UCSD-AML1 (cell line): Measurements from ENCODE around the gene BSN.

ENCODE experiments used
- DNase-seq: peaks from one replicate; lab custom pipeline; 2025; ENCODE audit not compliant: unreplicated experiment; lab: John Stamatoyannopoulos, UW

BSN gene

DNA sequence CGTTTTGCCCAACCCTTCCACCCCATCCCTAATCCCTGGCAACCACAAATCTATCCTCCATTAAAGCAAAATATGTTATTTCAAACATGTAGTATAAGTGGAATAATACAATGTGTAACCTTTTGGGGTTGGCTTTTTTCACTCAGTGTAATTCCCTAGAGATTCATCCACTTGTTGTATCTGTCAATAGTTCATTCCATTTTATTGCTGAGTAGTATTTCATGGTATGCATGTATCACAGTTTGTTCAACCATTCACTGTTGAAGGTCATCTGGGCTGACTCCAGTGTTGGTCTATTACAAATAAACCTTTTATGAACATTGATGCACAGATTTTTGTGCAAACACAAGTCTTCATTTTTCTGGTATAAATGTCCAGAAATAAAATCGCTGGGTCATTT is 38.8 kb downstream of the BSN start:
- DNase-seq, result no peak

GRCh38 chr3:49600781-49601180 is 46.5 kb downstream of the BSN start:
- DNase-seq, result no peak

DNA sequence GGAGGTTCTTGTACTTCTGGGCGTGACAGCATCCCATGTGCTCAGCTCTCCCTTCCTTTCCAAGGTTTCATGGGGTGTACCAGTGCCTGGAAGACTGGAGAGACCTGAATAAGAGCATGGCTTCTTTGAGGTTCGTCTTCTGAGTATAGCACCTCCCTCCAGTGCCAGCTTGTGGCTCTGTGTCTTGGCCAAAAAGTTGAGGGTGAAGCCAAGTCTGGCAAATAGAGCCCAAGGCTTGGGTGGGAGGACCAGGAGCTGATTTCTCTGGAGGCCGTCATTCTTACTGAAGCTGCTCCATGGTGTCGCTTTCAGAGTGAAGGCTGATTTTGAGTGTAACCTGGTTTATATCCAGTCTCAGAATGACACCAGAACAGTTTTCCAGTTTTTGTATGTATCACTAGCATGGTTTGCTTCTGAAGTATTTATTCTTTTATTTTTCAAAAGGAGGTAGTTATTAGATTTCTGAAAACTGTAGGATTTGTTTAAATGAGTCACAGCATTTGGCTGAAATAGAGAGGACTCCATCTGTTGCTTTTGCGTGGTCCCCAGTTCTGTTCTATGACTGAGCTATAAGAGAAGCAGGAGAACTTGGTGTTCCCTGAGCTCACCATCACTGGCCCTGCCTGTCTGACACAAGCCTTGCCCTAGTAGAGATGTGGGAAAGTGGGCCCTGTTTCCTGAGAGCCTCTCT is 47.2 kb downstream of the BSN start:
- DNase-seq, result no peak

DNA sequence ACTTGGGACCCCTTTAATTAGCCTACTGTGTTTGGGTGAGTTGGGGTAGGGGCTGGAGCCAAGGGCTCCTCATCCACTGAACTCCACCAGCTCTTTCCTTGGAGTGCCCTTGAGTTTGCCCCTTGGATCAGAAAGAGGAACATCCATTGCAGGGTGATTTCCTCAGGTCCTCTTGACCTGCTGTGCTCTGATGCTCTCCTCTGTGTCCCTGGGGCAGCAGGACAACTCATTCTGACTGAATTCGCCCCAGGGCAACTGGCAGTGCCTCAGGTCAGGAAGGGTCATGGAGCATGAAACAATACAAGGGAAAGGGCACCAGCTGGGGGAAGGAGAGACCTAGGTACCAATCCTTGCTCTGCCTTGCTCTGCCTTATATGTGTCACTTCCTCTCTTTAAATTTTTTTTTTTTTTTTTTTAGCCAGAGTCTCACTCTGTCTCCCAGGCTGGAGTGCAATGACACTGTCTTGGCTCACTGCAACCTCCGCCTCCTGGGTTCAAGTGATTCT is 47.8 kb downstream of the BSN start:
- DNase-seq, result no peak

DNA sequence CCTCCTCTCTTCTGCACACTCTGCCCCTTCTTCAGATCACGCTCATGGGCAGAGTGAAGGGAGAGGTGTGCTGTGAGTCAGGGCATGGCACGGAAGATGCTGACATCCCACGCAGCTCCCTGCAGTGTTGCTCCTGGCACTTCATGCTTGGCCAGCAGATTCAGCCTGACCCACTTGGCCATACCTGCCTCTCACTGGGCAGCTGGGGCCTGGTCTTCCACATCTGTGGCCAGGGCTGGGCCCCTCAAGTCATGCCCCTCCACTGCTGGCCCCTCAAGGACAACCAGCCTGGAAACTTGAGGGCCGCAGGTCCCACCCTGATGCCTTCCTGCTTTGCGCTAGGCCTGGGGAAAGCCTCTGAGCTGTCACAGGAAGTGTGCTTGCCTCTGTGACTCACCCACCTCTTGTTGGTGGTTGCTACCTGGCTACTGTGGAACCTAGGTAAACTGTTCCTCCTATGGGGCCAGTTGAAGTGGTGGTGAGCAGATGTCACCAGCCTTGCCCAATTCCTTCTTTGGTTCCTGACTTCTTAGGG is 48.7 kb downstream of the BSN start:
- no peak for DNase-seq

- DNase-seq, result no peak
Observed at GRCh38 chr3:49606427-49606826, 52.1 kb downstream of the BSN start.

DNA sequence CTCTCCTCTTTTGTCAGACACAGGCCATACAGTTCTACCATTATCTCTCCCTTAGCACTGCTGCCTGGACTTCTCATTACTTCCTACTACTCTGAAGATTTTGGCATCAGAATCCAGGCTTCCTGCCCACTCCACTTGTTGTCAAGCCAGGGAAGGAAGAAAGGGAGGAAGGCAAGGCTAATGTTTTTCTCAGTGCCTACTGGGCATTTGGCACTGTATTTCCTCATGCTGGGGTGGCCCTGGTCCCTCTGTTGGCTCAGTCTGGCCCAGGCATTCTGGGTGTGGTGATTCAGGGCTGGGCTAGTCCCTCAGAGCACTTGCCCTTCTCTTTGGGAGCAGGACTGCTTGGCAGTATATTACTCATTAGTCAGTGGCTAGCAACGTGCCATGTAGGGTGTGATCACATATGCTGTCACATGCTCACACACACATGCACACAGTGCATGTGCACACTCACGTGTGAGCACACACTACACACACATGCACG is 52.9 kb downstream of the BSN start:
- no peak for DNase-seq

DNA sequence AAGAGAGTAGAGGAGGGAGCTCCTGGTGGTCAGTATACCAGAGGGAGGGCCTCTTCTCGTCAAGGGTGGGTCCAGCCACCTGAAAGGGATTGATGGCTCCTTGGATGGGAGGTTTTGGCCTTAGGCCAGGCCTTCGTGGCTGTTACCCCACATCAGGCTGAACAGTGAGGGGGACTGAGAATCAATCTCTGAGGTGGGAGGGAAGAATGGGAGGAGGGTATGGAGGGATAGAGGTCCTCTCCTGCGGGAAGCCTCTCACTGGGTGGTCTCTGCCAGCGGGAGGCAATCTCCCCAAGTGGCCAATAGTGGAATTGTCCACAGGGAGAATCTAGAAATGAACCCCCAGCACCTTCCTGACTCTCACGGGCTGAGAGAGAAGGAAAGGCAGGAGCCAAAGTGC is 53.5 kb downstream of the BSN start:
- DNase-seq, result no peak

DNA sequence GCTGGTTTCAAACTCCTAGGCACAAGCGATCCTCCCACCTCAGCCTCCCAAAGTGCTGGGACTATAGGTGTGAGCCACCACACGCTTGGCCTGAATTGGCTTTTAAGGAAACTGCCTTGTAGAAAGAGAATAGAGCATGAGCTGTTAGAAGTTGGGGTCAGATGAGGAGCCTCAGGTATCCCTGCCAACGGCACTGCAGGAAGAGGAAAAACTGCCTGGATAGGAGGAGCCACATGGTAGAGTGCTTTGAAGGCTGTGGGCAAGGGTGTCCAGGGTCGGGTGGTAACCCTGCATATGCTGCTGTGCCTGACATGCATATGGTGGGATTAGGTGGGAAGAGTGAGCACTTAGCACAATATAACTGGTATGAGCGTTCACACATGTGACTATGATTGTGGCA is 55.0 kb downstream of the BSN start:
- no peak for DNase-seq

- no peak for DNase-seq
Observed at GRCh38 chr3:49609815-49610214, 55.5 kb downstream of the BSN start.

GRCh38 chr3:49610666-49611280 is 56.5 kb downstream of the BSN start:
- DNase-seq, result no peak

GRCh38 chr3:49611291-49611690 is 57.0 kb downstream of the BSN start:
- DNase-seq, result no peak

- DNase-seq, result no peak
Observed at GRCh38 chr3:49611719-49612118, 57.4 kb downstream of the BSN start.

- DNase-seq, result no peak
Observed at GRCh38 chr3:49614936-49615335, 60.7 kb downstream of the BSN start.

GRCh38 chr3:49616061-49616460 is 61.8 kb downstream of the BSN start:
- DNase-seq, result no peak

- DNase-seq, result no peak
Observed at GRCh38 chr3:49616491-49616941, 62.2 kb downstream of the BSN start.

DNA sequence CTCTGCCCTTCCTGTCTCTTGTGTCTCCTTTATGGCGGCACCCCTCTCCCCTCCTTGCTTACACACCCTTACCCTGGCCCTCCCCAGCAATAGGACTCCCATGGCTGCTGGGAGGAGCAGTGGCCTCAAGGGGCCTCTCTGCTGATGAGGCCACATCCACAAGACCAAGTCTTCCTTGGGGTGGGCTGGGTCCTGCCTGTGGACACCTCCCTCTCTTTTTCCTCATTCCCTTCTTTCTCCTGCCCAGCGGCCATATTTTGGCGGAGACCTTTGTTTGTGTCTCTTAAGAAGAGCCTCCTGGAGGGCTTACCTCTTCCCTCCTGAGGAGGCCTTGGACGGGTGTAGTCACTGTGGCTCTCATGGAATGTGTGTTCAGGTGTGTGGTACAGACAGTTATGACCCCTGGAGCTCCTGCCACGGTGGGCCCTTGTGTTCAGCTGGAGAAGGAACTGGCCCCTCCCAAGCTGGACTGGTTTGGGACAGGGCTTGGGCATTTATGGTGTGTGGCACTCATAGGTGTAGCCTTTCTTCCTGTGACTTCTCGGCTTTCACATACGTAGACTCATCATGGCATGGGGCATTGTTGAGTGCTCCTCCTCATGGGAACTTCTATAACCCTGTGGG is 63.2 kb downstream of the BSN start:
- DNase-seq, result no peak

- DNase-seq, result no peak
Observed at GRCh38 chr3:49618412-49618811, 64.1 kb downstream of the BSN start.

- no peak for DNase-seq
Observed at GRCh38 chr3:49619649-49620048, 65.4 kb downstream of the BSN start.

- no peak for DNase-seq
Observed at GRCh38 chr3:49620728-49621127, 66.5 kb downstream of the BSN start.

DNA sequence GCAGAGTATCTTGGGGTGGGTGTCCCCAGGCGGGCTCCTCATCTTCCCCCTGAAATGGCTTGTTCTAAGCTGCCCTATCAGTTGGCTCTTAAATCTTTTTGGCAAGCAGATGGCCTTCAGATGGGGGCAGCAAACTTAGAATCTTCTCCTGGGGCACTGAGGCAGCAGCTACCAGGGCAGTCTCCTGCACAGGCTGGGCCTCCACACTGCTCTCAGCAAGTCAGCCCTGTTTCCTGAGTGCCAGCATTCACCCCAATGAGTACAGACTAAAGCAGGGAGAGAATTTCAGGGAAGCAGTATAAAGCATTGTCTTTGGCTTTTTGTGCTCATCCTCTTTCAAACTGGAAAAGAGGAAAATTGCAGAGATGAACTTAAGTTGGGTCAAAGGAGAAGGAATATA is 68.8 kb downstream of the BSN start:
- no peak for DNase-seq

DNA sequence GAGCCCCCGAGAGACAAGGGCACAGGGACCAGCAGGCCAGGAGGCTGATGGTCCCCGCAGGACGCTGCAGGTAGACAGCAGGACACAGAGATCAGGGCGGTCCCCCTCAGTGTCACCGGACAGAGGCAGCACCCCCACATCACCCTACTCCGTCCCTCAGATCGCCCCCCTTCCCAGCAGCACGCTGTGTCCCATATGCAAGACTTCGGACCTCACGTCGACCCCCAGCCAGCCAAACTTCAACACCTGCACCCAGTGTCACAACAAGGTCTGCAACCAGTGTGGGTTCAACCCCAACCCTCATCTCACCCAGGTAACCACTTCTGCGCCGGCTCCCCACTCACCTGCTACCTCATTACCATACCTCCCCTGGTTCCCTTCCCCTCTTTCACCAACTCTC is 70.8 kb downstream of the BSN start:
- DNase-seq, result no peak
